H1 (cell line): ENCODE measurements around the gene ITPR1.

Experiments
- EZH2 ChIP-seq: fragments of 200-600 bp; sonication (generic); IDR thresholded peaks from 2 replicates; pipeline ENCODE4 v1.7.1; 2012; ENCODE audit warnings: low read depth, mild to moderate bottlenecking, moderate library complexity, low read length, inconsistent platforms; ENCODE audit not compliant: severe bottlenecking
- POLR2AphosphoS5 ChIP-seq: IDR thresholded peaks from 2 replicates; pipeline ENCODE4 v1.6.1; 2011; ENCODE audit warnings: low read depth, low read length
- TF ChIP-seq, protein P1 (sequence below), 3 experiments: IDR thresholded peaks; 1 replicate in 2 of 3; 2 replicates in 1 of 3; pipeline versions ENCODE4 v1.5.1 to v1.6.1; 2011; ENCODE audit warnings: low read length in 3 of 3, mild to moderate bottlenecking in 3 of 3, inconsistent platforms in 2 of 3, low read depth in 1 of 3, moderate library complexity in 1 of 3; ENCODE audit not compliant: insufficient read depth in 1 of 3; ENCODE audit errors: control extremely low read depth in 1 of 3

- TF ChIP-seq, protein P1, sequence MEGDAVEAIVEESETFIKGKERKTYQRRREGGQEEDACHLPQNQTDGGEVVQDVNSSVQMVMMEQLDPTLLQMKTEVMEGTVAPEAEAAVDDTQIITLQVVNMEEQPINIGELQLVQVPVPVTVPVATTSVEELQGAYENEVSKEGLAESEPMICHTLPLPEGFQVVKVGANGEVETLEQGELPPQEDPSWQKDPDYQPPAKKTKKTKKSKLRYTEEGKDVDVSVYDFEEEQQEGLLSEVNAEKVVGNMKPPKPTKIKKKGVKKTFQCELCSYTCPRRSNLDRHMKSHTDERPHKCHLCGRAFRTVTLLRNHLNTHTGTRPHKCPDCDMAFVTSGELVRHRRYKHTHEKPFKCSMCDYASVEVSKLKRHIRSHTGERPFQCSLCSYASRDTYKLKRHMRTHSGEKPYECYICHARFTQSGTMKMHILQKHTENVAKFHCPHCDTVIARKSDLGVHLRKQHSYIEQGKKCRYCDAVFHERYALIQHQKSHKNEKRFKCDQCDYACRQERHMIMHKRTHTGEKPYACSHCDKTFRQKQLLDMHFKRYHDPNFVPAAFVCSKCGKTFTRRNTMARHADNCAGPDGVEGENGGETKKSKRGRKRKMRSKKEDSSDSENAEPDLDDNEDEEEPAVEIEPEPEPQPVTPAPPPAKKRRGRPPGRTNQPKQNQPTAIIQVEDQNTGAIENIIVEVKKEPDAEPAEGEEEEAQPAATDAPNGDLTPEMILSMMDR (IDR thresholded peaks at IDR 0.05; ENCODE audit: control extremely low read depth in 1 of 3, insufficient read depth in 1 of 3, low read depth in 1 of 3, low read length in 3 of 3), result no peak
- TF ChIP-seq EZH2 (no peak), POLR2AphosphoS5 (no peak)
Measured at GRCh38 chr3:4808637-4809036, 315.5 kb downstream of the ITPR1 start.
